Stimulated activated CD8-positive, alpha-beta memory T cell treated with anti-CD3 and anti-CD28 coated beads, Interleukin-4, amount 100 ng/mL, for 48 hours (primary cell): ENCODE measurements around the gene ANKRD39.

Source experiments
- DNase-seq: peaks from one replicate; pipeline ENCODE4 v3.0.0-alpha.2; 2020

The ANKRD39 gene

GRCh38 chr2:96848264-96848663 is 9.6 kb downstream of the ANKRD39 start:
- DNase-seq = no peak

- no peak for DNase-seq
Measured at GRCh38 chr2:96847586-96847985, 10.2 kb downstream of the ANKRD39 start.

GRCh38 chr2:96846825-96847224 is 11.0 kb downstream of the ANKRD39 start:
- no peak for DNase-seq

GRCh38 chr2:96844405-96844808 is 13.4 kb downstream of the ANKRD39 start:
- no peak for DNase-seq

- no peak for DNase-seq
Measured at GRCh38 chr2:96843538-96844268, 14.1 kb downstream of the ANKRD39 start, which contains the start of gene ANKRD23. ANKRD23 (minus strand) TSS chr2:96844021; CDS start chr2:96843992, 29 bp downstream.

- no peak for DNase-seq
Measured at GRCh38 chr2:96842600-96842999, 15.2 kb downstream of the ANKRD39 start.

- no peak for DNase-seq
Measured at GRCh38 chr2:96841701-96842495, 15.9 kb downstream of the ANKRD39 start.

- DNase-seq = no peak
Measured at GRCh38 chr2:96839875-96840850, 17.7 kb downstream of the ANKRD39 start.

- DNase-seq = peak; percentile 85
Measured at GRCh38 chr2:96839293-96839874, 18.4 kb downstream of the ANKRD39 start.

GRCh38 chr2:96838345-96839292 is 19.2 kb downstream of the ANKRD39 start:
- no peak for DNase-seq

- DNase-seq = no peak
Measured at GRCh38 chr2:96837575-96837974, 20.2 kb downstream of the ANKRD39 start.

GRCh38 chr2:96835830-96836229 is 22.0 kb downstream of the ANKRD39 start:
- DNase-seq = no peak

- DNase-seq = no peak
Measured at GRCh38 chr2:96832754-96833507, 24.9 kb downstream of the ANKRD39 start.

- DNase-seq = no peak
Measured at GRCh38 chr2:96832408-96832753, 25.4 kb downstream of the ANKRD39 start.

- DNase-seq = no peak
Measured at GRCh38 chr2:96831679-96832078, 26.1 kb downstream of the ANKRD39 start.

GRCh38 chr2:96830044-96830562 is 27.7 kb downstream of the ANKRD39 start:
- no peak for DNase-seq

GRCh38 chr2:96828874-96829273 is 28.9 kb downstream of the ANKRD39 start:
- DNase-seq = no peak

- DNase-seq = no peak
Measured at GRCh38 chr2:96828436-96828835, 29.4 kb downstream of the ANKRD39 start.

- DNase-seq = no peak
Measured at GRCh38 chr2:96826546-96827278, 31.1 kb downstream of the ANKRD39 start.

- DNase-seq = no peak
Measured at GRCh38 chr2:96825057-96825456, 32.8 kb downstream of the ANKRD39 start.
